ENCODE results near the gene SPINT3. TPM values are rescaled to one million over a fixed set of nuclear protein-coding genes. Genes with fewer than 3 reads are reported as not detected.
"Not testable (repeated sequence)": the region's sequence is repeated elsewhere in the genome, so short reads cannot be mapped to it uniquely, and the experiment has no call there.

Gene SPINT3
- total RNA-seq, 1 donor from 2014 or later = not detected

- H3K27me3 Mint-ChIP-seq (ENCODE audit: unreplicated experiment) = peaks cover 4% of the 10 kb centered on the region
- no peak overlapping the region for H3K4me3 Mint-ChIP-seq (ENCODE audit: unreplicated experiment)
- H3K9me3 Mint-ChIP-seq (ENCODE audit: unreplicated experiment) = no peaks in the 10 kb centered on the region
- no peak for DNase-seq
- H3K27ac Mint-ChIP-seq (ENCODE audit: unreplicated experiment) = no peak overlapping the region
- H3K4me1 Mint-ChIP-seq (ENCODE audit: low read depth, unreplicated experiment) = no peaks in the 10 kb centered on the region
- no peaks in the 10 kb centered on the region for H3K36me3 Mint-ChIP-seq (ENCODE audit: unreplicated experiment)
- no peak for TF ChIP-seq CTCF (IDR thresholded peaks at IDR 0.05; ENCODE audit: partially characterized antibody, unreplicated experiment)
These were observed 35.6 kb downstream of the SPINT3 start for GRCh38 chr20:45479822-45480221.

DNA sequence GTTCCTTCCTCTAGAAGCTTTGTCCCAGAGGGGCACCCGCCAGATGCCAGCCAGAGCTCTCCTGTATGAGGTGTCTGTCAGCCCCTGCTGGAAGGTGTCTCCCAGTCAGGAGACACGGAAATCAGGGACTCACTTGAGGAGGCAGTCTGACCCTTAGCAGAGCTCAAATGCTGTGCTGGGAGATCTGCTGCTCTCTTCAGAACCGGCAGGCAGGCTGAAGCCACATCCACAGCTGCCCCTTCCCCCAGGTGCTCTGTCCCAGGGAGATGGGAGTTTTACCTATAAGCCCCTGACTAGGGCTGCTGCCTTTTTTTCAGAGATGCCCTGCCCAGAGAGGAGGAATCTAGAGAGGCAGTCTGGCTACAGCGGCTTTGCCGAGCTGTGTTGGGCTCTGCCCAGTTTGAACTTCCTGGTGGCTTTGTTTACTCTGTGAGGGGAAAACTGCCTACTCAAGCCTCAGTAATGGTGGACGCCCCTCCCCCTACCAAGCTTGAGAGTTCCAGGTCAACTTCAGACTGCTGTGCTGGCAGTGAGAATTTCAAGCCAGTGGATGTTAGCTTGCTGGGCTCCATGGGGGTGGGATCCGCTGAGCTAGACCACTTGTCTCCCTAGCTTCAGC, 37.8 kb downstream of the SPINT3 start:
- not testable (repeated sequence) for H3K4me1 Mint-ChIP-seq (ENCODE audit: low read depth, unreplicated experiment); H3K27ac Mint-ChIP-seq (ENCODE audit: unreplicated experiment); H3K4me3 Mint-ChIP-seq (ENCODE audit: unreplicated experiment); H3K9me3 Mint-ChIP-seq (ENCODE audit: unreplicated experiment); H3K36me3 Mint-ChIP-seq (ENCODE audit: unreplicated experiment); DNase-seq; H3K27me3 Mint-ChIP-seq (ENCODE audit: unreplicated experiment)

DNA sequence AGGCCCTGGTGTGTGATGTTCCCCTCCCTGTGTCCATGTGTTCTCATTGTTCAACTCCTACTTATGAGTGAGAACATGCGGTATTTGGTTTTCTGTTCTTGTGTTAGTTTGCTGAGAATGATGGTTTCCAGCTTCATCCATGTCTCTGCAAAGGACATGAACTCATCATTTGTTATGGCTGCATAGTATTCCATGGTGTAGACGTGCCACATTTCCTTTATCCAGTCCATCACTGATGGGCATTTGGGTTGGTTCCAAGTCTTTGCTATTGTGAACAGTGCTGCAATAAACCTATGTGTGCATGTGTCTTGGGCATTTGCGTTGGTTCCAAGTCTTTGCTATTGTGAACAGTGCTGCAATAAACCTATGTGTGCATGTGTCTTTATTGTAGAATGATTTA, 43.1 kb downstream of the SPINT3 start:
- not testable (repeated sequence) for H3K36me3 Mint-ChIP-seq (ENCODE audit: unreplicated experiment); DNase-seq; H3K4me3 Mint-ChIP-seq (ENCODE audit: unreplicated experiment); H3K4me1 Mint-ChIP-seq (ENCODE audit: low read depth, unreplicated experiment); H3K27ac Mint-ChIP-seq (ENCODE audit: unreplicated experiment); H3K9me3 Mint-ChIP-seq (ENCODE audit: unreplicated experiment)
- H3K27me3 Mint-ChIP-seq (ENCODE audit: unreplicated experiment) = peaks cover 25% of the 10 kb centered on the region

DNA sequence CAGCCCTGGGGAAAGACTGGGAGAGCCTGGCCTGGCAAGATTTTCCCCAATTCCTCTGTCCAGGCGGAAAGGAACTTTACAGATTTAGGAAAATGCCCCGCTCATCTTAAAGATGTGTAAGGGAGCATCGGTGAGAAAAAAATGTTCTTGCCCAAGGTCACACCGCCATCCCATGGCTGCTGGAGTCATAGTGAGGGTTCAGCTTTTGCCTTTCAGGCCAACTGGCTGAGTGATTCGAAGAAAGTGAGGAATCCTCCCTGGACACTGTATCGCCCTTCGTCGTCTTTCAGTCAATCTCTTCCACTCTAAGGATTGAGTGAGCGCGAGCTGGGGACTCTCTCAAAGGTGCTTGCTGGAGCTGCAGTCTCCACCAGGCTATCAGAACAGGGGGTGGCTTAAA, 44.5 kb downstream of the SPINT3 start:
- Mint-ChIP-seq H3K27me3 (ENCODE audit: unreplicated experiment) (peaks cover 23% of the 10 kb centered on the region), H3K4me3 (ENCODE audit: unreplicated experiment) (peak overlapping the region; percentile 79), H3K4me1 (ENCODE audit: low read depth, unreplicated experiment) (no peaks in the 10 kb centered on the region), H3K36me3 (ENCODE audit: unreplicated experiment) (peaks cover 4% of the 10 kb centered on the region), H3K9me3 (ENCODE audit: unreplicated experiment) (peaks cover 2% of the 10 kb centered on the region), H3K27ac (ENCODE audit: unreplicated experiment) (no peak overlapping the region)
- TF ChIP-seq CTCF (IDR thresholded peaks at IDR 0.05; ENCODE audit: partially characterized antibody, unreplicated experiment) = no peak
- no peak for DNase-seq

DNA sequence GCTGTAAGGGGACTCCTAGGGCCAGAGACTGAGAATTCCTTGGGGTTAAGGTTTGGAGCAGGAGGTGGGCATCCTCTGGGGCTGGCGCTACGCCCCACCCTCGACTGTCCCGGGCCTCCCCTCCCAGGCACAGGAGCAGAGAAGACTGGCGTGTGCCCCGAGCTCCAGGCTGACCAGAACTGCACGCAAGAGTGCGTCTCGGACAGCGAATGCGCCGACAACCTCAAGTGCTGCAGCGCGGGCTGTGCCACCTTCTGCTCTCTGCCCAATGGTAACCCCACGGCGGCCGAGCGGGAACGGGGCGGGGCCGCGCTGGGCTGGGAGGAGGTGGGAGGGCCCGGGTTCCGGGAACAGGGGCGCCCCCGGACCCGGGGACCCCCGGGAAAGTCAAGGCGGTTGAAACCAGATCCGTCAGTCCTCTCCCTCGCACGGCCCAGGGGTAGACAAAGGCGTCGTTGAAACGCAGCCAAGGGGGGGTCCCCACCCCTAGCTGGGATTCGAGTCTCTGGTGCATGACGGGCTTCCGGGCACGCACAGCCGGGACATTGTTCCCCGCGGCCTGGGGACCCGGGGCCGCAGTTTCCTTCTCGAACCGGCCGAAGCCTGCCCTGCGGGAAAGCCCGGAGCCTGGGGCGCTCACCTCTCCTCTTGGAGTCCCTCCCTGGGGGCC, 45.0 kb downstream of the SPINT3 start:
- peak overlapping the region; percentile 79 for H3K4me3 Mint-ChIP-seq (ENCODE audit: unreplicated experiment)
- no peaks in the 10 kb centered on the region for H3K4me1 Mint-ChIP-seq (ENCODE audit: low read depth, unreplicated experiment)
- no peak overlapping the region for H3K27ac Mint-ChIP-seq (ENCODE audit: unreplicated experiment)
- H3K9me3 Mint-ChIP-seq (ENCODE audit: unreplicated experiment) = peaks cover 2% of the 10 kb centered on the region
- TF ChIP-seq CTCF (IDR thresholded peaks at IDR 0.05; ENCODE audit: partially characterized antibody, unreplicated experiment) = no peak
- H3K27me3 Mint-ChIP-seq (ENCODE audit: unreplicated experiment) = peaks cover 23% of the 10 kb centered on the region
- peaks cover 4% of the 10 kb centered on the region for H3K36me3 Mint-ChIP-seq (ENCODE audit: unreplicated experiment)
- DNase-seq = peak; percentile 67

Measured in glutamatergic neuron (in vitro differentiated cells).